ENCODE data around the gene ITPR1. TPM values are rescaled to one million over a fixed set of nuclear protein-coding genes. Genes with fewer than 3 reads are reported as not detected.
"Not testable (repeated sequence)": the region's sequence is repeated elsewhere in the genome, so short reads cannot be mapped to it uniquely, and the experiment has no call there.

ITPR1 gene
- total RNA-seq, 4 donors from 2014 or later = 12.1 to 68.7 (median 25.6) TPM

GRCh38 chr3:4758249-4758860 is 265.2 kb downstream of the ITPR1 start:
- H3K4me1 ChIP-seq = peaks cover 0 to 56% (median 3%) of the 10 kb centered on the region in 3 donors
- no peaks in the 10 kb centered on the region for H3K9me3 ChIP-seq
- H3K27me3 ChIP-seq = no peaks in the 10 kb centered on the region
- H3K27ac ChIP-seq = no peak overlapping the region
- no peak overlapping the region for H3K4me3 ChIP-seq
- DNase-seq = no peak
- TF ChIP-seq CTCF (IDR thresholded peaks at IDR 0.05) (no peak), POLR2A (IDR thresholded peaks at IDR 0.05) (no peak)
- 91 to 95% methylated on average over 5 to 9 of the region's 9 CpGs for WGBS, 2 donors
- intact Hi-C loops (cut with DNase I) = no loop called here
- H3K36me3 ChIP-seq = peaks cover 0 to 8% (median 0%) of the 10 kb centered on the region in 3 donors

GRCh38 chr3:4758957-4759656 is 266.0 kb downstream of the ITPR1 start:
- no peaks in the 10 kb centered on the region for H3K9me3 ChIP-seq
- no peak overlapping the region for H3K4me3 ChIP-seq
- no peaks in the 10 kb centered on the region for H3K27me3 ChIP-seq
- peaks cover 0 to 8% (median 0%) of the 10 kb centered on the region in 3 donors for H3K36me3 ChIP-seq
- H3K27ac ChIP-seq = no peak overlapping the region
- no peak for DNase-seq
- intact Hi-C loops (cut with DNase I) = no loop called here
- peaks cover 0 to 53% (median 3%) of the 10 kb centered on the region in 3 donors for H3K4me1 ChIP-seq
- WGBS, 2 donors = 67 to 89% methylated on average over 5 to 6 of the region's 8 CpGs
- TF ChIP-seq POLR2A (IDR thresholded peaks at IDR 0.05) (no peak), CTCF (IDR thresholded peaks at IDR 0.05) (no peak)

GRCh38 chr3:4759689-4760312 is 266.7 kb downstream of the ITPR1 start:
- Histone ChIP-seq H3K27me3 (no peaks in the 10 kb centered on the region), H3K9me3 (no peaks in the 10 kb centered on the region), H3K4me3 (no peak overlapping the region), H3K4me1 (peaks cover 0 to 47% (median 3%) of the 10 kb centered on the region in 3 donors), H3K36me3 (peaks cover 0 to 8% (median 0%) of the 10 kb centered on the region in 3 donors), H3K27ac (no peak overlapping the region)
- DNase-seq = no peak
- WGBS, 2 donors = 53 to 78% methylated on average over 11 to 12 of the region's 12 CpGs
- TF ChIP-seq POLR2A (IDR thresholded peaks at IDR 0.05) = no peak
- TF ChIP-seq CTCF (IDR thresholded peaks at IDR 0.05) = no peak
- intact Hi-C loops (cut with DNase I) = no loop called here

- intact Hi-C loops (cut with DNase I) = no loop called here
- no peak for DNase-seq
- WGBS, 2 donors = 94 to 96% methylated on average over 5 of the region's 5 CpGs
Observed at GRCh38 chr3:4761759-4762158, 268.6 kb downstream of the ITPR1 start.

GRCh38 chr3:4762481-4763230 is 269.5 kb downstream of the ITPR1 start:
- DNase-seq; H3K9me3 ChIP-seq; H3K4me3 ChIP-seq; H3K27me3 ChIP-seq; intact Hi-C loops (cut with DNase I): not testable (repeated sequence)
- Histone ChIP-seq H3K4me1 (peaks cover 0 to 23% (median 0%) of the 10 kb centered on the region in 3 donors), H3K36me3 (peaks cover 0 to 27% (median 0%) of the 10 kb centered on the region in 3 donors), H3K27ac (peak overlapping the region in 2 of 4 donors; percentile 11 to 30)
- WGBS, 2 donors = 88 to 95% methylated on average over 2 of the region's 2 CpGs

More at GRCh38 chr3:4761759-4762158, 268.6 kb downstream of the ITPR1 start:
- Histone ChIP-seq H3K27ac (peak overlapping the region in 1 of 4 donors; percentile 30), H3K9me3 (peaks cover 0 to 5% (median 0%) of the 10 kb centered on the region in 3 donors), H3K27me3 (no peaks in the 10 kb centered on the region), H3K4me3 (no peak overlapping the region), H3K4me1 (peaks cover 0 to 27% (median 0%) of the 10 kb centered on the region in 3 donors), H3K36me3 (peaks cover 0 to 18% (median 0%) of the 10 kb centered on the region in 3 donors)
- TF ChIP-seq CTCF (IDR thresholded peaks at IDR 0.05) (no peak), POLR2A (IDR thresholded peaks at IDR 0.05) (no peak)

All from esophagus squamous epithelium (tissue), 5 donors.